ENCODE data around the gene NRCAM. TPM values are rescaled to one million over a fixed set of nuclear protein-coding genes. Genes with fewer than 3 reads are reported as not detected.

The NRCAM gene
- total RNA-seq, 2 donors from 2014 or later = 17.9 to 28.2 TPM

DNA sequence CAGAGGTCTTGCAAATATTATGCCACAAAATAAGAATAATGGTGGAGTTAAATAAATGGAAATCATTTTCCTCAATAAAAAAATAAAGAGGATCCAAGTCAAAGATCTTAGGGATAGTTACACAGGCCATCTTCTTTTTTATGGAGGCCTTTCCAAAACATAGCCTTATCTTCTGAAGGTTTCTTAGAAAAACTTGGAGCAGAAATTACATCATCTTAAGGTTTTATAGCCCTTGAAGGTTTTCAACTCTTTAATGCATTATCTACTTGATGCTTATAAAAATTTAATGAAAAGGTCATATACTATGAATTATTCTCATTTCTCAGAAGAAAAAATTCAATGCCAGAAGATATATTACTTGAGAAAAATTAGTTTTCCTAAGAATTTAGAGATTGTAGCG is 231.8 kb downstream of the NRCAM start:
- Histone ChIP-seq H3K4me1 (ENCODE audit: control insufficient read depth, insufficient read depth, low read length) (no peaks in the 10 kb centered on the region), H3K36me3 (ENCODE audit: control insufficient read depth, insufficient read depth, low read length) (peaks cover 3% of the 10 kb centered on the region), H3K27ac (ENCODE audit: low read depth, low read length) (no peak overlapping the region), H3K27me3 (ENCODE audit: control insufficient read depth, insufficient read depth, low read length, poor library complexity, severe bottlenecking) (no peaks in the 10 kb centered on the region), H3K9me3 (ENCODE audit: control insufficient read depth, low read length) (peaks cover 18% of the 10 kb centered on the region), H3K9ac (ENCODE audit: extremely low read depth, low read length, poor library complexity, severe bottlenecking) (no peak overlapping the region), H3K4me3 (ENCODE audit: low read length) (no peak overlapping the region)
- H3K4me1 Mint-ChIP-seq = peaks cover 8% of the 10 kb centered on the region
- no peak overlapping the region for H3K4me3 Mint-ChIP-seq
- TF ChIP-seq, protein P1, sequence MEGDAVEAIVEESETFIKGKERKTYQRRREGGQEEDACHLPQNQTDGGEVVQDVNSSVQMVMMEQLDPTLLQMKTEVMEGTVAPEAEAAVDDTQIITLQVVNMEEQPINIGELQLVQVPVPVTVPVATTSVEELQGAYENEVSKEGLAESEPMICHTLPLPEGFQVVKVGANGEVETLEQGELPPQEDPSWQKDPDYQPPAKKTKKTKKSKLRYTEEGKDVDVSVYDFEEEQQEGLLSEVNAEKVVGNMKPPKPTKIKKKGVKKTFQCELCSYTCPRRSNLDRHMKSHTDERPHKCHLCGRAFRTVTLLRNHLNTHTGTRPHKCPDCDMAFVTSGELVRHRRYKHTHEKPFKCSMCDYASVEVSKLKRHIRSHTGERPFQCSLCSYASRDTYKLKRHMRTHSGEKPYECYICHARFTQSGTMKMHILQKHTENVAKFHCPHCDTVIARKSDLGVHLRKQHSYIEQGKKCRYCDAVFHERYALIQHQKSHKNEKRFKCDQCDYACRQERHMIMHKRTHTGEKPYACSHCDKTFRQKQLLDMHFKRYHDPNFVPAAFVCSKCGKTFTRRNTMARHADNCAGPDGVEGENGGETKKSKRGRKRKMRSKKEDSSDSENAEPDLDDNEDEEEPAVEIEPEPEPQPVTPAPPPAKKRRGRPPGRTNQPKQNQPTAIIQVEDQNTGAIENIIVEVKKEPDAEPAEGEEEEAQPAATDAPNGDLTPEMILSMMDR (conservative IDR thresholded peaks at IDR 0.05) = no peak
- H3K27me3 Mint-ChIP-seq (ENCODE audit: insufficient read depth) = no peaks in the 10 kb centered on the region
- no peak for DNase-seq
- H3K27ac Mint-ChIP-seq = no peak overlapping the region
- 100% methylated on average over 1 of the region's 1 CpG; no CpG with 5 or more reads in 1 of the 2 experiments for WGBS, 2 experiments (ENCODE audit: insufficient coverage in 1 of 2, insufficient read length in 1 of 2)
- peaks cover 21% of the 10 kb centered on the region for H3K9me3 Mint-ChIP-seq
- peaks cover 25% of the 10 kb centered on the region for H3K36me3 Mint-ChIP-seq (ENCODE audit: low read depth)

DNA sequence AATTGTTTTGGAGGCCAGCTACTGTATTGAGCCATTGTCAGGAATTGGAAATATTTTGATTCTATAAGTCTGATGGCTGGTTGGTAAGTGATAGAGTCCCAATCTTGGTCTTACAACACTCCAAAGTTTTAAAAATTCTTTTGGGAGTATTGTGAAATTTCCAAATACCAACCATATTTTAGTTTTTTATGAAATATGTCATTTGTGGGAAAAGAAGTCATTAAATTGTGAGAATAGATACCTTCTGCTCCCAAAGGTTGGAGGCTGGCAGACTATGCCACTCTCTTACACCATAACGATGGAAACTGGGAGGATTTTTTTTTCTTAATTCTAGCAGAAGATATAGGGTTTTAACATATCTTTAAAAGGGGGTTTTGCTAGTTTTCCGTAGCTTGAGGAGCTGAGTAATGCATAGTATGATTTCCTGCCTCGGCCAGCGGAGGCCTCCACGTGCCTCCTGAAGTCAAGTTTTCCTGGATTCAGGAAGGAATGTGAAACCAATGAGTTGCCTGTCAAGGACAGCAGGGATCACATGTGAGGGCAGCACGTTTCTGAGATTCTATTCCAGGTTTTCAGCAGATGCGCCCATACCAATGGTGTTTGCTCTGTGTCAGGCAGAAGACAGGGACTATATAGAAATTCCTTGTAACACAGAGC is 233.9 kb downstream of the NRCAM start:
- Mint-ChIP-seq H3K27ac (peak overlapping the region; percentile 53), H3K27me3 (ENCODE audit: insufficient read depth) (no peaks in the 10 kb centered on the region), H3K4me1 (peaks cover 6% of the 10 kb centered on the region), H3K9me3 (peaks cover 37% of the 10 kb centered on the region), H3K4me3 (no peak overlapping the region), H3K36me3 (ENCODE audit: low read depth) (peaks cover 32% of the 10 kb centered on the region)
- no peak overlapping the region for H3K27ac ChIP-seq (ENCODE audit: low read depth, low read length)
- H3K4me3 ChIP-seq (ENCODE audit: low read length) = no peak overlapping the region
- WGBS, 2 experiments (ENCODE audit: insufficient coverage in 1 of 2, insufficient read length in 1 of 2) = 62 to 66% methylated on average over 2 to 7 of the region's 7 CpGs
- no peaks in the 10 kb centered on the region for H3K27me3 ChIP-seq (ENCODE audit: control insufficient read depth, insufficient read depth, low read length, poor library complexity, severe bottlenecking)
- H3K9ac ChIP-seq (ENCODE audit: extremely low read depth, low read length, poor library complexity, severe bottlenecking) = no peak overlapping the region
- H3K9me3 ChIP-seq (ENCODE audit: control insufficient read depth, low read length) = peaks cover 35% of the 10 kb centered on the region
- DNase-seq = peak; percentile 71
- H3K36me3 ChIP-seq (ENCODE audit: control insufficient read depth, insufficient read depth, low read length) = no peaks in the 10 kb centered on the region
- TF ChIP-seq, protein P1 (conservative IDR thresholded peaks at IDR 0.05) = peak; percentile 45
- H3K4me1 ChIP-seq (ENCODE audit: control insufficient read depth, insufficient read depth, low read length) = no peaks in the 10 kb centered on the region

DNA sequence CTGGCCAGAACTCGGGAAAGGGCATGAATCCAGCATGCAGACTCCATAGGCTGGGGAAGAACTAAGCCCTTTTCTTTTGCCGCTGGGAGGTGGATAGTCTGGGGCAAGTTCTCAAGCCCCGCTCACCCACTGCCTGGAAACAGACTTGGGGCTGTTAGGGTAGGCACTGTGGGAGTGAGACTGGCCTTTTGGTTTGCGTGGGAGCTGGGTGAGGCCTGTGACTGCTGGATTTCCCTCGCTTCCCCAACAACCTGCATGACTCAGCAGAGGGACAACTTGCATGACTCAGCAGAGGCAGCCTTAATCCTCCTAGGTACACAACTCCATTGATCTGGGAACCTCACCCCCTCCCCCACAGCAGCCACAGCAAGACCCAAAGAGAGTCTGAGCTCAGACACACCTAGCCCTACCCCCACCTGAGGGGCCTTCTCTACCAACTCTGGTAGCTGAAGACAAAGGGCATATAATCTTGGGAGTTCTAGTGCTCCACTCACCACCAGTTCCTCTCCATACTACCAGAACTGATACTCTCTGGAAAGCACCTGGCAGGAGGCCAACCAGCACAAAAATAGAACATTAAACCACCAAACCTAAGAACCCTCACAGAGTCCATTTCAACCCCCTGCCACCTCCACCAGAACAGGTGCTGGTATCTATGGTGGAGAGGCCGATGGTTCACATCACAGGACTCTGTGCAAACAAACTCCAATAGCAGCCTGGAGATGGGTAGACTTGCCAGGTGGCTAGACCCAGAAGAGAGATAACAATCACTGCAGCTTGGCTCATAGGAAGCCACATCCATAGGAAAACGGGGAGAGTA is 244.6 kb downstream of the NRCAM start:
- WGBS, 2 experiments (ENCODE audit: insufficient coverage in 1 of 2, insufficient read length in 1 of 2) = 90 to 100% methylated on average over 4 to 7 of the region's 7 CpGs
- Histone ChIP-seq H3K9me3 (ENCODE audit: control insufficient read depth, low read length) (peaks cover 26% of the 10 kb centered on the region), H3K36me3 (ENCODE audit: control insufficient read depth, insufficient read depth, low read length) (peaks cover 5% of the 10 kb centered on the region), H3K27me3 (ENCODE audit: control insufficient read depth, insufficient read depth, low read length, poor library complexity, severe bottlenecking) (no peaks in the 10 kb centered on the region), H3K4me1 (ENCODE audit: control insufficient read depth, insufficient read depth, low read length) (peaks cover 3% of the 10 kb centered on the region), H3K27ac (ENCODE audit: low read depth, low read length) (no peak overlapping the region), H3K4me3 (ENCODE audit: low read length) (peak overlapping the region; percentile 43), H3K9ac (ENCODE audit: extremely low read depth, low read length, poor library complexity, severe bottlenecking) (no peak overlapping the region)
- Mint-ChIP-seq H3K4me3 (no peak overlapping the region), H3K27me3 (ENCODE audit: insufficient read depth) (no peaks in the 10 kb centered on the region), H3K4me1 (peaks cover 19% of the 10 kb centered on the region), H3K9me3 (peaks cover 34% of the 10 kb centered on the region), H3K36me3 (ENCODE audit: low read depth) (peaks cover 38% of the 10 kb centered on the region), H3K27ac (peak overlapping the region; percentile 78)
- DNase-seq = peak; percentile 87
- TF ChIP-seq, protein P1 (conservative IDR thresholded peaks at IDR 0.05) = no peak
